Osteoblast (primary cell): ENCODE measurements around the gene KIF16B. TPM values are rescaled to one million over a fixed set of nuclear protein-coding genes. Genes with fewer than 3 reads are reported as not detected.
A peak's percentile ranks its signal among the peaks of the same experiment; 100 is the strongest.

Experiments used
- DNase-seq: peaks from one replicate; pipeline ENCODE4 v3.0.0; 2011; ENCODE audit warnings: low spot score, mixed read lengths; ENCODE audit not compliant: insufficient read length; ENCODE audit errors: missing footprints
- H2AFZ ChIP-seq: 2 replicates; pipeline ENCODE4 v1.6.0; 2011; ENCODE audit warnings: mild to moderate bottlenecking, low read length
- H3K27ac ChIP-seq: 2 replicates; pipeline ENCODE4 v1.5.1; 2011; ENCODE audit warnings: mild to moderate bottlenecking, low read depth, low read length, moderate library complexity
- H3K27me3 ChIP-seq: 2 replicates; pipeline ENCODE4 v1.6.0; 2012; ENCODE audit warnings: mild to moderate bottlenecking, control low read depth, inconsistent platforms, low read length, moderate library complexity; ENCODE audit not compliant: insufficient read depth
- H3K36me3 ChIP-seq: 2 replicates; pipeline ENCODE4 v1.5.1; 2011; ENCODE audit warnings: mild to moderate bottlenecking, low read length, control low read depth, moderate library complexity; ENCODE audit not compliant: insufficient read depth
- H3K4me1 ChIP-seq: 2 replicates; pipeline ENCODE4 v1.5.1; 2011; ENCODE audit warnings: mild to moderate bottlenecking, low read length, control low read depth, moderate library complexity; ENCODE audit not compliant: insufficient read depth
- H3K4me2 ChIP-seq: 2 replicates; pipeline ENCODE4 v1.6.0; 2011; ENCODE audit warnings: mild to moderate bottlenecking, low read length; ENCODE audit not compliant: insufficient read depth
- H3K4me3 ChIP-seq: fragments of 200-600 bp; sonication (generic); 3 replicates; pipeline ENCODE4 v1.5.1; 2012; ENCODE audit warnings: mild to moderate bottlenecking, low read length, inconsistent platforms; ENCODE audit not compliant: insufficient read depth
- H3K79me2 ChIP-seq: 2 replicates; pipeline ENCODE4 v1.6.0; 2012; ENCODE audit warnings: mild to moderate bottlenecking, low read length, control low read depth, inconsistent platforms; ENCODE audit not compliant: insufficient read depth
- H3K9me3 ChIP-seq: 2 replicates; pipeline ENCODE4 v1.5.1; 2011; ENCODE audit warnings: low read depth, low read length, control low read depth
- H4K20me1 ChIP-seq: 2 replicates; pipeline ENCODE4 v1.6.0; 2012; ENCODE audit warnings: mild to moderate bottlenecking, low read length, control low read depth; ENCODE audit not compliant: insufficient read depth
- total RNA-seq: library from RNA; depleted of rRNA; stranded (reverse); fragments of >200 nt; gene quantifications from 2 replicates; pipeline ENCODE4 v1.2.3, GENCODE V29; 2012
- TF ChIP-seq, protein P1 (sequence below): IDR thresholded peaks from 2 replicates; pipeline ENCODE4 v1.5.1; 2011; ENCODE audit warnings: mild to moderate bottlenecking, low read depth, low read length, moderate library complexity; ENCODE audit errors: extremely low read depth

The KIF16B gene
- total RNA-seq, 1 donor, result 9.0 TPM

DNA sequence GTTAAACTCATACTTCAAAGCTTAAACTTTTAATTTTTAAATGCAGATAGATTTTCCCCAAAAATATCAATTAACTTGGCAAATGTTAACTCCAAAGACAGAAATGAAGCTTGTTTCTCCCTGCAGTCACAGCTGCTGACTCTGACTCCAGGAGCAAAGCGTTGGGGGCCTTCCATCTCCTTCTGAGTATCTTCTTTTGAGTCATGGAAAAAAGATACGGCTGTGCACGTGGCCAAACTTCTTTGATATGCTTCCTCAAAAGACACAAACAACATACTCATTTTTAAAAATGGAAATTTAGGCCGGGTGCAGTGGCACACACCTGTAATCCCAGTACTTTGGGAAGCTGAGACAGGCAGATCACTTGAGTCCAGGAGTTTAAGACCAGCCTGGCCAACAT is 28.3 kb downstream of the KIF16B start:
- H4K20me1 ChIP-seq, result peaks cover 11% of the 10 kb centered on the region
- TF ChIP-seq, protein P1, sequence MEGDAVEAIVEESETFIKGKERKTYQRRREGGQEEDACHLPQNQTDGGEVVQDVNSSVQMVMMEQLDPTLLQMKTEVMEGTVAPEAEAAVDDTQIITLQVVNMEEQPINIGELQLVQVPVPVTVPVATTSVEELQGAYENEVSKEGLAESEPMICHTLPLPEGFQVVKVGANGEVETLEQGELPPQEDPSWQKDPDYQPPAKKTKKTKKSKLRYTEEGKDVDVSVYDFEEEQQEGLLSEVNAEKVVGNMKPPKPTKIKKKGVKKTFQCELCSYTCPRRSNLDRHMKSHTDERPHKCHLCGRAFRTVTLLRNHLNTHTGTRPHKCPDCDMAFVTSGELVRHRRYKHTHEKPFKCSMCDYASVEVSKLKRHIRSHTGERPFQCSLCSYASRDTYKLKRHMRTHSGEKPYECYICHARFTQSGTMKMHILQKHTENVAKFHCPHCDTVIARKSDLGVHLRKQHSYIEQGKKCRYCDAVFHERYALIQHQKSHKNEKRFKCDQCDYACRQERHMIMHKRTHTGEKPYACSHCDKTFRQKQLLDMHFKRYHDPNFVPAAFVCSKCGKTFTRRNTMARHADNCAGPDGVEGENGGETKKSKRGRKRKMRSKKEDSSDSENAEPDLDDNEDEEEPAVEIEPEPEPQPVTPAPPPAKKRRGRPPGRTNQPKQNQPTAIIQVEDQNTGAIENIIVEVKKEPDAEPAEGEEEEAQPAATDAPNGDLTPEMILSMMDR, result no peak
- no peak overlapping the region for H2AFZ ChIP-seq
- H3K4me3 ChIP-seq, result no peak overlapping the region
- peaks cover 8% of the 10 kb centered on the region for H3K79me2 ChIP-seq
- no peaks in the 10 kb centered on the region for H3K27me3 ChIP-seq
- H3K36me3 ChIP-seq, result no peaks in the 10 kb centered on the region
- DNase-seq, result no peak
- H3K9me3 ChIP-seq, result no peaks in the 10 kb centered on the region
- H3K27ac ChIP-seq, result no peak overlapping the region
- H3K4me2 ChIP-seq, result no peak overlapping the region
- H3K4me1 ChIP-seq, result peaks cover 11% of the 10 kb centered on the region

GRCh38 chr20:16542477-16542876 is 30.8 kb downstream of the KIF16B start:
- H3K27me3 ChIP-seq, result no peaks in the 10 kb centered on the region
- peaks cover 11% of the 10 kb centered on the region for H4K20me1 ChIP-seq
- H3K36me3 ChIP-seq, result no peaks in the 10 kb centered on the region
- no peak overlapping the region for H2AFZ ChIP-seq
- H3K79me2 ChIP-seq, result peaks cover 8% of the 10 kb centered on the region
- TF ChIP-seq, protein P1, result no peak
- H3K4me2 ChIP-seq, result no peak overlapping the region
- H3K4me3 ChIP-seq, result no peak overlapping the region
- no peak overlapping the region for H3K27ac ChIP-seq
- no peak for DNase-seq
- no peaks in the 10 kb centered on the region for H3K9me3 ChIP-seq
- peaks cover 16% of the 10 kb centered on the region for H3K4me1 ChIP-seq

- Histone ChIP-seq H3K79me2 (peaks cover 11% of the 10 kb centered on the region), H3K27me3 (no peaks in the 10 kb centered on the region), H2AFZ (no peak overlapping the region), H3K4me1 (peaks cover 16% of the 10 kb centered on the region), H3K9me3 (no peaks in the 10 kb centered on the region), H4K20me1 (peaks cover 9% of the 10 kb centered on the region), H3K36me3 (no peaks in the 10 kb centered on the region), H3K4me2 (no peak overlapping the region), H3K27ac (peak overlapping the region; percentile 36), H3K4me3 (no peak overlapping the region)
- DNase-seq, result peak; percentile 21
- TF ChIP-seq, protein P1, result no peak
Measured at GRCh38 chr20:16541878-16542277, 31.4 kb downstream of the KIF16B start.

DNA sequence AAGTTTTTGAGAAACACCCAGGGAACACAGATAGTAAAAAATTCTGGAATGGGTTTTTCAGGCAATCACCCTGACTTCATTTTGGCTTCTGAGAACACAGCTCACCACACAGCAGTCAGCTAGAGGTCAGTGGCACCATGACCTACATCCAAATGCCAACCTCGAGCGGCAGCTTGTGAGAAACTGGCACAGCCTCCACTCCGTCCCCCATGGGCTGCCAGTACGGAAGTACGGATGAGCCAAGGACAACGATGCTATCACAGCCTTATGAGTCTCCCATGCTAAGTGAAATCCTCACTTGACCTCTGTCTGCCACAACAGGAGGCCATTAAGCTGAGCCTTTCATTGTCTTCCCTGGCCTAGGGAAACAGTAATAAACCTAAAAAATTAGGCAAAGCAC is 32.0 kb downstream of the KIF16B start:
- Histone ChIP-seq H3K4me3 (no peak overlapping the region), H3K27me3 (no peaks in the 10 kb centered on the region), H3K4me2 (no peak overlapping the region), H3K79me2 (peaks cover 11% of the 10 kb centered on the region), H3K4me1 (peaks cover 16% of the 10 kb centered on the region), H3K9me3 (no peaks in the 10 kb centered on the region), H3K27ac (peak overlapping the region; percentile 36), H4K20me1 (peaks cover 9% of the 10 kb centered on the region), H2AFZ (no peak overlapping the region), H3K36me3 (no peaks in the 10 kb centered on the region)
- TF ChIP-seq, protein P1, result no peak
- DNase-seq, result peak; percentile 34
